Measurements from ENCODE around the gene PSMB7. TPM values are rescaled to one million over a fixed set of nuclear protein-coding genes. Genes with fewer than 3 reads are reported as not detected.
A peak's percentile ranks its signal among the peaks of the same experiment; 100 is the strongest.

Gene PSMB7
- total and polyA plus RNA-seq, 2 of the 13 experiments (the other 11 are each of a cell fraction or from before 2014, with no cell fraction given): 259 to 291 TPM

DNA sequence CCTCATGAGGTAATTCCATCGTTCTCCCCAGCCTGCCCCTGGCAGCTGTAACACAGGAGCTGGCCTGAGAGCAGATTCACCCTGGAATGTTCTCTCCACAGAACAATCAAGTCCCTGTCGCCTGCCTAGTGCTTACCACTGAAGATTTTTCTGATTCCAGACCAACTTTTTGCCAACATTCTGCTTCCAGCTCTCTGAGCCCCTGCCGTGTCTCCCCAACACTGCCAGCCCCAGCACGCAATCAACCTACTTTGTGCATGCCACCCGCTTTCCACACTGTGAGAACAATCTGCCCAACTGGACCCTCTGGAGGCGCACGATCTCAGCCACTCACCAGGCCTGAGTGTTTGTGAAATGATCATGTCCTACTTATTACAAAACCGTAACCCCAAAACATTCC is 62.6 kb downstream of the PSMB7 start:
- DNase-seq (ENCODE audit: low spot score): no peak
- Histone ChIP-seq H3K4me1 (ENCODE audit: insufficient read depth, low read length) (peaks cover 14% of the 10 kb centered on the region), H3K27me3 (ENCODE audit: control insufficient read depth in 1 of 2, insufficient read depth in 2 of 2, low read length in 2 of 2) (no peaks in the 10 kb centered on the region), H2AFZ (ENCODE audit: low read length) (no peak overlapping the region), H3K9ac (ENCODE audit: insufficient read depth, low read depth, low read length) (no peak overlapping the region), H4K20me1 (ENCODE audit: insufficient read depth, low read length) (peaks cover 3% of the 10 kb centered on the region; the same call in 1 of the 2 replicates), H3K27ac (ENCODE audit: extremely low read length, insufficient read depth, low read length) (no peak overlapping the region), H3K9me3 (ENCODE audit: low read length) (no peaks in the 10 kb centered on the region), H3K4me2 (ENCODE audit: low read depth, low read length) (no peak overlapping the region), H3K36me3 (replicated peaks in 1 of 2; ENCODE audit: control insufficient read depth in 1 of 2, insufficient read depth in 2 of 2, low read length in 2 of 2) (peaks cover 37 to 89% of the 10 kb centered on the region in 2 experiments), H3K4me3 (replicated peaks in 1 of 3; ENCODE audit: insufficient read depth in 1 of 3, low read depth in 2 of 3, low read length in 3 of 3) (no peak overlapping the region), H3K79me2 (ENCODE audit: insufficient read depth, low read length) (peaks cover 12% of the 10 kb centered on the region)
- intact Hi-C loops (cut with micrococcal nuclease; ENCODE audit: unreplicated experiment) (no loop called here), in situ Hi-C loops (cut with HindIII; ENCODE audit: extremely low pct_ligation_motif_present, low pct_unique_long_range_greater_than_20kb) (no loop called here)
- 96% methylated on average over 8 of the region's 8 CpGs for WGBS (ENCODE audit: low lambda C conversion rate)
- no peak for ATAC-seq
- CTCF ChIA-PET (ENCODE audit: low intra/inter-chr PET ratio, low total read pairs): no interaction called here
- FAIRE-seq: no peak
- BruUV-seq (replicated peaks): TSS peak; percentile 17
- no peak for TF ChIP-seq SMAD1 (CRISPR knock-in tag; IDR thresholded peaks at IDR 0.05; ENCODE audit: borderline replicate concordance, low read depth)
- TF ChIP-seq KDM6A (CRISPR knock-in tag; IDR thresholded peaks at IDR 0.05; ENCODE audit: low read depth): no peak
- 0 out of 2 replicates have a peak, but pooled peaks have one; percentile 11 for TF ChIP-seq POLR2G (IDR thresholded peaks at IDR 0.05; ENCODE audit: low read depth, low read length)
- POLR2A ChIA-PET: no interaction called here

DNA sequence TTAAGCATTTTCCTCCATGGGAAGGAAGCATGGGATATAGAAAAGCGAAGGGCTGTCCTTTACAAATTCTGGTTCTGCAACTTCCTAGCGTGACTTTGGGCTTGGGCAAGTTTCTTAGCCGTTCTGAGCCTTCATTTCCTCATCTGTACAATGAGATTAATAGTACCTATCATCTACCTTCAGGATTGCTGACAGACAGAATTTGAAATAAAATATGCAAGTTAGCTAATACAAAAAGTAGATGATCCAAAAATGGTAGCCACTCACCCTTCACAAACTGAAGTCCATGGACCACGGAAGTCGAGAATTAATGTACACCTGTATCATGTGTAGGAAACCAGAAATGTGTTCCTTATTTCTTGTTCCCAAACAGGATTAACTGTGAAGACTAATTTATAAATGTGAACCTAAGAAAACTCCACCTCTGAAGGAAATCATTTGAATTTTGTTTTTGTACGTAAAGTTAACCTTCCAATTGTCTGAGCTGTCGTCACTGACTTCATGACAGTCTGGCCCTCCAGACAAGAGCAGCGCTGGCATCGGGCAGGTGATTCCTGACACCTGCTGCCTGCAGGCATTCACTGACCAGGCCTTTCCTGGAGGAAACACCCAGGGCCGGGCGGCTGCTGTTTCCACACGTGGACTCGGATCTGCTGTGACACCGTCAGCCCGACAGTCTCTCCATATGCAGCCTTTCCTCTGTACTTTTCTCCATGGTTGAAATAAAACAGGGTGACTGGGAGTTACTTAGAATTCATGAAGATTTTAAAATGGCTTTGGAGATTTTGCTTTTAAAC is 63.4 kb downstream of the PSMB7 start:
- ATAC-seq (no peak), FAIRE-seq (no peak), DNase-seq (ENCODE audit: low spot score) (no peak)
- Histone ChIP-seq H3K4me3 (replicated peaks in 1 of 3; ENCODE audit: insufficient read depth in 1 of 3, low read depth in 2 of 3, low read length in 3 of 3) (no peak overlapping the region), H3K4me2 (ENCODE audit: low read depth, low read length) (no peak overlapping the region), H3K27me3 (ENCODE audit: control insufficient read depth in 1 of 2, insufficient read depth in 2 of 2, low read length in 2 of 2) (no peaks in the 10 kb centered on the region), H3K4me1 (ENCODE audit: insufficient read depth, low read length) (peaks cover 14% of the 10 kb centered on the region), H2AFZ (ENCODE audit: low read length) (no peak overlapping the region), H3K36me3 (replicated peaks in 1 of 2; ENCODE audit: control insufficient read depth in 1 of 2, insufficient read depth in 2 of 2, low read length in 2 of 2) (peaks cover 42 to 94% of the 10 kb centered on the region in 2 experiments), H3K79me2 (ENCODE audit: insufficient read depth, low read length) (peaks cover 5% of the 10 kb centered on the region), H3K9me3 (ENCODE audit: low read length) (no peaks in the 10 kb centered on the region), H3K27ac (ENCODE audit: extremely low read length, insufficient read depth, low read length) (peak overlapping the region; percentile 27), H3K9ac (ENCODE audit: insufficient read depth, low read depth, low read length) (no peak overlapping the region), H4K20me1 (ENCODE audit: insufficient read depth, low read length) (no peaks in the 10 kb centered on the region)
- in situ Hi-C loops (cut with HindIII; ENCODE audit: extremely low pct_ligation_motif_present, low pct_unique_long_range_greater_than_20kb) (no loop called here), intact Hi-C loops (cut with micrococcal nuclease; ENCODE audit: unreplicated experiment) (no loop called here)
- POLR2A ChIA-PET: interaction anchor here (0.9 kb wide), 1 partner anchor 35 kb away, joined by 3 read pairs; no protein-coding TSS in a partner anchor
- 98% methylated on average over 15 of the region's 15 CpGs for WGBS (ENCODE audit: low lambda C conversion rate)
- TF ChIP-seq MAFK (conservative IDR thresholded peaks at IDR 0.05 in 1 of 2, IDR thresholded peaks at IDR 0.05 in 1 of 2; ENCODE audit: low read length in 2 of 2) (peak in 1 of 2 experiments; percentile 55; a peak in 2 of 4 replicates), MAFF (IDR thresholded peaks at IDR 0.05; ENCODE audit: low read depth, low read length) (peak; percentile 55; the same call in 1 of the 2 replicates), AGO2 (optimal IDR thresholded peaks at IDR 0.05; ENCODE audit: low read depth, low read length) (peak; percentile 31), FOSL1 (CRISPR knock-in tag; IDR thresholded peaks at IDR 0.05; ENCODE audit: borderline replicate concordance) (no peak)
- CTCF ChIA-PET (ENCODE audit: low intra/inter-chr PET ratio, low total read pairs): no interaction called here
- BruUV-seq (replicated peaks): TSS peak; percentile 30
